HG03064 (cell line): ENCODE measurements around the gene RTF2.
A peak's percentile ranks its signal among the peaks of the same experiment; 100 is the strongest.

Source experiments
- ATAC-seq: cut with Tn5 transposase; IDR thresholded peaks from one replicate; pipeline ENCODE4 v1.9.1; 2021; ENCODE audit warnings: low read depth; ENCODE audit not compliant: unreplicated experiment

RTF2 gene, protein sequence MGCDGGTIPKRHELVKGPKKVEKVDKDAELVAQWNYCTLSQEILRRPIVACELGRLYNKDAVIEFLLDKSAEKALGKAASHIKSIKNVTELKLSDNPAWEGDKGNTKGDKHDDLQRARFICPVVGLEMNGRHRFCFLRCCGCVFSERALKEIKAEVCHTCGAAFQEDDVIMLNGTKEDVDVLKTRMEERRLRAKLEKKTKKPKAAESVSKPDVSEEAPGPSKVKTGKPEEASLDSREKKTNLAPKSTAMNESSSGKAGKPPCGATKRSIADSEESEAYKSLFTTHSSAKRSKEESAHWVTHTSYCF

DNA sequence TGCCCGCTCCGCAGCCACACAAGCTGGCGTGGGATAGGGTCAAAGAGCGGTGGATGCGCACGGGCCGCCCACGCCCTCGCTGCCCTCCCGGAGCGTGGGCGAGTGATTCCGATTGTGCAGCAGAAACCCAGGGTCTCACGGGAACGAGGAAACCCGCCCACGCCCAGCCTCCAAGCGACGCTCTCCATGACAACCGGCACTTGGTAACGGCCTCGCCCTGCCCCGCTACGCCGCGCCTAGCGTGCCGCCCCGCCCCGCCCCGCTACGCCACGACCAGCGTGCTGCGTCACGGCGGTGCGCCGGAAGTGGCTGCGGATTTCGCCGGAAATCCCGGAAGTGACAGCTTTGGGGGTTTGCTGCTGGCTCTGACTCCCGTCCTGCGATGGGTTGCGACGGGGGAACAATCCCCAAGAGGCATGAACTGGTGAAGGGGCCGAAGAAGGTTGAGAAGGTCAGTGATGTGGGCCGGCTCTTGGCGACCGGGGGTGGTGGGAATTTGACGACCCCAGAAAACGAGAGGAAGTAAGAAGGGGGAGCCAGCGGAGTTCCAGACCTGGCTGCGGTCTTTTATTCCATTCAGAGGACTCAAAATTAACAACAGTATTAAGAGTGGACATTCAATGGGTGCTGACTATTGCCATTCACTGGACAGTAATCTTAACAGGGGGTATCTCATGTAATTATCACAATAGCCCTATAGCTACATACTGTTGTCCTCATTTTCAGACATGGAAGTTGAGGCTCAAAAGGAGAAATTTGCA is at the start of gene RTF2:
RTF2 (plus strand) TSS at position 312 of the 761 bp plus-strand sequence; CDS start at position 383, 71 bp downstream.
- ATAC-seq = peak; percentile 97

GRCh38 chr20:56420028-56420427 is 48.4 kb upstream of the RTF2 start:
- no peak for ATAC-seq

DNA sequence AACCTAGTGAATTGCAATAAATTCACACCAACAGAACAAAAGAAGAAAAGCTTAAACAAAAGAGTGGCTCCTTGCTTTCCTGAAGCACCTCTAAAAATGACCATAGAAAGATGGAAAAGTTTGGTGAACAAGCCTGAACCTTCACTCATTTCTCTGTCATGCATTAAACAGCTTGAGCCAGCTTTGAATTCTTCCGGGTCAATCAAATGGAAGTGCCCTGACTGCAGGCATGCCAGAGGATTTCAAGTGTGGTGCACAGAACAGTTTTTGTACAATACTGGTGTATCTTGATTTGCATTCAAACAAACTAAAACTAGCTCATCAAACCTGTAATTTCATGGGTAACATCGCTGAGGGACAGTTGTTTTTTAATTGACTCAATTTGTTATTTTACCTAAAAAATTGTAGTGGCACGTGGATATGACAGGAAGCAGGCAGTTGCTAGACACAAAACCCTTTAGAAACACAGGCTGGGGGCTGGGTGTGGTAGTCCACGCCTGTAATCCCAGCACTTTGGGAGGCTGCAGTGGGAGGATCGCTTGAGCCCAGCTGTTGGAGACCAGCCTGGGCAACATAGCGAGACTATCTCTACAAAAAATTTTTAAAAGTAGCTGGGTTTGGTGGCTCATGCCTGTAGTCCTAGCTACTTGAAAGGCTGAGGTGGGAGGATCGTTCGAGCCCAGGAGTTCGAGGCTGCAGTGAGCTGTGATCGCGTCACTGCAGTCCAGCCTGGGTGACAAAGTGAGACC is 47.3 kb upstream of the RTF2 start:
- ATAC-seq = no peak

DNA sequence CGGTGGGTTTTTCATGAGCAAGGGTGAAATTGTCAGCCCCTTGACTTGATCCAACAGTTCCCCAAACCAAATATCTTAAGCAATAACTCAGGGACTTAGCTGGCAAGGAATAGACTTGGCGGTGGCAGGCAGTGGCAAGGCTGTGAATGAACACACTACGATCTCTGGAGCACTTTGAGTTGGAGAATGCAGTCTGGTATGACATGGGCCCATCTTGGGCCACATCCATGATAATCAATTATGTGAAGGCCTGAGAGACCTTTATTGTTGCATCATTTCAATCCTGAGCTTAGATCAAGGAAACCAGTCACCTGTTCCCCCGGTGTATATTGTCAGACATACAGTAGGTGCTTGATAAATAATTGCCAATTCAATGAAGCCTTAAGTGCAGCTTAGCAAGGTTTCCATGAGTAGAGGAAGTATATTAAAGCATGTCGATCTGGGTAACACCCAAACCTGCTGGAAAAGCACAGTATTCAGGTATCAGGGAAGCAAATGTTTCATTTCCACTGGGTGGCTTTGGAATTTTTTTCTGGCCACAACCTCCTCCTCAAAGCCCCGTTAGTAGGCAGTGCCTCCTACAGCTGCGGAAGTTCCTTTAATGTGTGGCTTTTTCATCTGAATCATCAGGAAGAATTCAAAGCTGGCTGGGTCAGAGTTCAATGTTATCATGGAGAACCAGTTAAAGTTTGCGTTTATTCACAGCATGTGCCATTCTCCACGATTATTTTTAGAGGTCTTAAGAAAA is 46.2 kb upstream of the RTF2 start:
- no peak for ATAC-seq

GRCh38 chr20:56422824-56423189 is 45.6 kb upstream of the RTF2 start:
- ATAC-seq = no peak

GRCh38 chr20:56423211-56423610 is 45.2 kb upstream of the RTF2 start:
- ATAC-seq = no peak

GRCh38 chr20:56423886-56424285 is 44.5 kb upstream of the RTF2 start:
- ATAC-seq = no peak

GRCh38 chr20:56424931-56425330 is 43.5 kb upstream of the RTF2 start:
- no peak for ATAC-seq

GRCh38 chr20:56426026-56426425 is 42.4 kb upstream of the RTF2 start:
- ATAC-seq = no peak

GRCh38 chr20:56426926-56427325 is 41.5 kb upstream of the RTF2 start:
- no peak for ATAC-seq

- no peak for ATAC-seq
These were observed 40.6 kb upstream of the RTF2 start for GRCh38 chr20:56427797-56428196.

DNA sequence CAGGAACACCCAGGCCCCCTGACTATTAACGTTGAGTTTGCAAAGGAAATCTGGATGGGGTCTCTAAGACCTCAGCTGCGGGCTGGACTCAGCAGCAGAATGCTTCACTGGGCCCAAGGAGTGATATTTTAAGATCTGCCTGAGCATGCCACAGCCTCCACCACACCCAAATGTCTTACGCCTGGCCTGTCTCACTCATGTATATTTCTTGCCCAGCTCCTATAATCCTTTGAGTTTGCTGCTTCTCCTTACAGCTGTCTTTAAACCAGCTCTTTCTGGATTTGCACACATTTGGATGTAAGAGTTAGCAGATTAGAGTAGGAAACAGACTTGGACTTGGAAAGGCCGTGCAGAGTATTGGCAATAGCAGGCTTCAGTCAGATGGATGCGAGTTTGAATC is 40.0 kb upstream of the RTF2 start:
- no peak for ATAC-seq

DNA sequence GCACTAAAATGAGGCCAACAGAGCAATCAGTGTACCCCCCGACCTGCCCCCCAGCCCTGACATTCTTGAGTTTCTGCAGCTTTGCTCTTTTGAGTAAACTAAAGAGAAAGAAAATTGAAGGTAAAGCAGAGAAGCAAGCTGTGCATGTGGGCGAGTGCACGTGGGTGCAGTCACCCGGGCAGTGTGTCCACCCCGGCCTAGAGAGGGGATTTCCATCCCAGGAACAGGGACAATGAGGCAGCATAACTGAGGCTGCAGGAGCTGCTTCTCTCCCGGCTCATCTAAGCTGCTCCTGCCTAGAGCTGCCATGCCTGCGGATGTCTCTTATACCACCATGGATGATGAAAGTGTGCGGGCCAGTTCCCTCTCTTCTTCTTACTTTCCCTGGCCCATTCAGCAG is 39.5 kb upstream of the RTF2 start:
- ATAC-seq = no peak

GRCh38 chr20:56429502-56429901 is 38.9 kb upstream of the RTF2 start:
- ATAC-seq = no peak

DNA sequence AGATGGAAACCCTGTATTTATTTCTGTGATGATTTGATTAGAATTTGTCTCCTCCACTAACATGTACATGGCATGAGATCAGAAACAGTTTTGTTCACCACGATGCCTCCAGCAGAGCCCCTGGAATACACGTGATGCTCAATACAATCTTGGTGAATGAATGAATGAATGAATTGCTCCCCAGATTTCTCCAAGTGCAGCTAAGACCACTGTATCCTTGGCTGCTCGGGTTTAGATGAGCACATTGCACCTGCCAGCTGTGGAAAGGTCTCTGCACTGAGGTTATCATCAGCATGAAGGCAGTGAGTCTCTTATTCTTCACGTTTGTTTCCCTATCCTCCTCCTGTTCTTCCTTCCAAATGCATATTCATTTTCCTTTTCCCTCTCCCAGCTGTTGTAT is 38.5 kb upstream of the RTF2 start:
- ATAC-seq = no peak

- ATAC-seq = no peak
These were observed 38.0 kb upstream of the RTF2 start for GRCh38 chr20:56430461-56430860.

DNA sequence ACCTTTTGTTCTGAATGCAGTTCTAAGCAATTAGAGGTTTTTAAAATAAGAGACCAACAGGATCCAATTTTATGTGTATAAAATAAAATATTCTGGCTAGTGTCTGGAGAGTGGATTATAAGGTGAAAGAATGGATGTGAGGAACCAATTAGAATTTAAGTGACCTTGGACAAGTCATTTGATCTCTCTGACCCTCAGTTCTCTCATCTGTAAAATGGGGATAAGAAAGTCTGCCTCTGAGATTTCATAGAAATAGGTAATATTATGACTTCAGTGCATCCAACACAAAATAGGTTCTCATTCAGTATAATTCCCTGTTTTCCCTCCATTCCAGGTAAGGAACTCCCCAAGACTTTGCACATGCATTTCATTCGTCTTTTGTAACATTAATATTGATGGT is 37.5 kb upstream of the RTF2 start:
- ATAC-seq = no peak

DNA sequence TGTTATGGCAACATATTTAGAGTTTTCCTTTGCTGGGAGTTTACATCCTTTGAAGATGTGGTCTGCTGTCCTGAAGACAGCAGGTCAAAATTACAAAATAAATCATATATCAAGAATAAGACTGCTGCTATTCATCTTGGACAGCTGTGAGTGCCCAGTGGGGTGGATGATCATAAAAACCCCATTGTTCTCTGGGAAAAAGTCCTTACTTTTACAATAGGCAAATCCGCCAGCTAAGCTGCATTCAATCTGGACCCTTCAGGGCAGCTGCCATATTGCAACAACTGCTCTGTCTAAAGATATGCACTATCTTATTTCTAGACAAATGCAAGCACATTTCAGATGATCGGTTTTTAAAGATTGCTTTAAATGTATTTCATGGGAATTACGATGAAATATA is 37.0 kb upstream of the RTF2 start:
- no peak for ATAC-seq

- no peak for ATAC-seq
These were observed 35.1 kb upstream of the RTF2 start for GRCh38 chr20:56433221-56433879.

DNA sequence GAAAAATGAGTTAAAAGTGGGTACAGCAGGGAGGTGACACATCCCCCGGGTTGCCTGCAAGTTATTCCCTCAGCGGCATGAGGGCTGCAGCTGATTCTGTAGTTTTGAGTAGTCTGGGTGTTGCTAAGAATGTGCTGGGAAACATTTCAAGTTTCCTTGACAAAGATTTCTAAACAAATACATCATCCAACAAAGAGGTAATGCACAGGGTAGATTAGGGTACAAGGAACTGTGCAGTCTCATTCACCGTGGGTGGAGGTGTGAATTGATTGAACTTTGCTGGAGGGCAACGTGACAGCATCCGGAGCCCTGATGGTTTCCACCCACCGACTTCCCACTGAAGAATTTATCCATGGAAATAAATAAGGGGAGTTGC is 34.6 kb upstream of the RTF2 start:
- ATAC-seq = no peak
